Neutrophil (primary cell): ENCODE results near the gene SAMD8.
"Not testable (repeated sequence)": the region's sequence is repeated elsewhere in the genome, so short reads cannot be mapped to it uniquely, and the experiment has no call there.

Experiments used
- H3K27ac ChIP-seq: fragments of 200-600 bp; sonication (generic); 2 replicates; pipeline ENCODE4 v1.5.1; 2016; ENCODE audit warnings: mild to moderate bottlenecking, moderate library complexity
- H3K27me3 ChIP-seq: fragments of 200-600 bp; sonication (generic); 2 replicates; pipeline ENCODE4 v1.6.0; 2016; ENCODE audit warnings: mild to moderate bottlenecking
- H3K36me3 ChIP-seq: fragments of 200-600 bp; sonication (generic); 2 replicates; pipeline ENCODE4 v1.5.1; 2017
- H3K4me1 ChIP-seq, 2 experiments: fragments of 200-600 bp in 1 of 2; sonication (generic) in 1 of 2; 1 replicate in 1 of 2; 2 replicates in 1 of 2; pipeline versions ENCODE4 v1.5.1 to v1.6.1; 2013 to 2016; ENCODE audit warnings: low read depth in 1 of 2, low read length in 1 of 2, mild to moderate bottlenecking in 1 of 2, moderate library complexity in 1 of 2; ENCODE audit not compliant: control insufficient read depth in 1 of 2, insufficient read depth in 1 of 2
- H3K4me3 ChIP-seq, 2 experiments: fragments of 200-600 bp in 1 of 2; sonication (generic) in 1 of 2; 1 replicate in 1 of 2; 2 replicates in 1 of 2; pipeline ENCODE4 v1.5.1; 2013 to 2016; ENCODE audit warnings: low read depth in 1 of 2, low read length in 1 of 2, mild to moderate bottlenecking in 1 of 2, moderate library complexity in 1 of 2
- H3K9me3 ChIP-seq: fragments of 200-600 bp; sonication (generic); 2 replicates; pipeline ENCODE4 v1.5.1; 2016
- CTCF ChIP-seq: fragments of 200-600 bp; sonication (generic); IDR thresholded peaks from 2 replicates; pipeline ENCODE4 v1.5.1; 2016; ENCODE audit warnings: antibody characterized with exemption

Gene SAMD8

DNA sequence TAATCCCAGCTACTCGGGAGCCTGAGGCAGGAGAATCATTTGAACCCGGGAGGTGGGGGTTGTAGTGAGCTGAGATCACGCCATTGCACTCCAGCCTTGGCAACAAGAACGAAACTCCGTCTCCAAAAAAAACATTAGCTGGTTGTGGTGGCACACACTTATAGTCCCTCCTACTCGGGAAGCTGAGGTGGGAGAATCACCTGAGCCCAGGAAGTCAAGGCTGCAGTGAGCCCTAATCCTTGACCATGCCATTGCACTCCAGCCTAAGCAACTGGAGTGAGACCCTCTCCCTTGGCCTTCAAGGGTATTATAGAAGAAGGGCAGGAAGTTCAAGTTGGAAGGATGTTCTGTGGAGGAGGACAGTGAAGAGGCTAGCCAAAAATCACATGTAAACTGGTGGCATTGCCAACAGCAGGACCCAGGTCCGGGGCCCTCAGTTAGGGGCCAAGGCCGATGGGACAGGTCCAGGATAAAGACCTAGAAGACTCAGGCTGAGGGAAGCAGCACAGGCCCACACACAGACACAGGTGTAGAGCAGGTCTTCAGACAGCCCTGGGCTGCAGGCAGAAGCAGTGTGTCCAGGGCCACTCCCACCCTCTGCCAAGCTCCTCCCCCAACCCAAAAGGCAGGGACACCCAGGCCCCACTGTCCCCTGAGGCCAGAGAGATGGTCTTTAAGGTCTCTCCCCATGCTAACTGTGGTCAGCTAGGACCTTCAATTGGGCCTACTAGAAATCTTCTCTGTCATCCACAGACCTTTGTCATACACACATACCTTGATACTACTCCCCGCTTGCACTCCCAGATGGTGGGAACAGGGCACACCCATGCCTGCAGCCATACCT lies 8.4 kb upstream of the SAMD8 start:
- Histone ChIP-seq H3K27ac (no peak overlapping the region), H3K9me3 (no peaks in the 10 kb centered on the region), H3K36me3 (no peaks in the 10 kb centered on the region), H3K27me3 (no peaks in the 10 kb centered on the region), H3K4me3 (no peak overlapping the region), H3K4me1 (peaks cover 37 to 47% of the 10 kb centered on the region in 2 experiments)
- no peak for TF ChIP-seq CTCF

DNA sequence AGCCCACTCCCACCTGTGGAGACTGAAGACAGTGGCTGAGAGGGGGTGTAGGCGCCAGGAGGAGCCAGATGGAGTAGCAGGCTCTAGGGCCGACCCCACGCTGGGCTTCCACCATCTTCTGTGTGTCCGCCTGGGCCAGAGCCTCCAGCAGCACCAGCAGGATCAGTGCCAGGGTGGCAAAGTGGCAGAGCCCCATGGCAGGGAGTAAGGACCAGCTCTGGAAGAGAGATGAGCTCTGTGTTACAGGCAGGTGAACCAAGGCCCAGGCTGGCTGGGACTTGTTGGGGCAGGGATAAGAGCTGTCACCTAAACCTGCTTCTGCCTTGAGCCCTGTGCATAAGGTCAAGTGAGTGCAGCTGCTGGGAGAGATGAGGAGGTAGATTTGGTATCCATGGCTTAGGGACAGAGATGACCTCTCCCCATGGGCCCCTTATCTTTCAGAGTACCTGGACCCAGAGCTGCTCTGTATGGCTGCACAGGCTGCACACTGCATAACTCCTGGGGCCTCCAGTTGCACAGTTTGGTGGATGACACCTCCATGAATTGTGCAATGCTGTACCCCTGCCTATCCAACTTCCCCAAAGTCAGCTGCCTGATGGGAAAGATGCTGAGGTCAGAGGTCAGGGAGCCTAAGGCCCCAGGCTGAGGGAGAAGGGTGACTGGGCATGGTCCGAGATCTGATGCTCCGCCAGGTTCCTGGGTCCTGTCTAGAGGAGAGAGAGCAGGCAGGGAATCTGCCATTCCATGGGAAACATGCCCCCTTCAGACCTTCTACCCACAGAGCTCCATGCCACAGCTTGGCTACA lies 7.4 kb upstream of the SAMD8 start:
- Histone ChIP-seq H3K27ac (peak overlapping the region; percentile 29), H3K4me1 (peaks cover 47 to 58% of the 10 kb centered on the region in 2 experiments), H3K4me3 (no peak overlapping the region), H3K36me3 (no peaks in the 10 kb centered on the region), H3K9me3 (no peaks in the 10 kb centered on the region), H3K27me3 (no peaks in the 10 kb centered on the region)
- TF ChIP-seq CTCF, result no peak

- no peaks in the 10 kb centered on the region for H3K36me3 ChIP-seq
- peaks cover 53 to 65% of the 10 kb centered on the region in 2 experiments for H3K4me1 ChIP-seq
- no peaks in the 10 kb centered on the region for H3K27me3 ChIP-seq
- no peak for TF ChIP-seq CTCF
- H3K27ac ChIP-seq, result peak overlapping the region; percentile 29
- H3K4me3 ChIP-seq, result no peak overlapping the region
- H3K9me3 ChIP-seq, result no peaks in the 10 kb centered on the region
These were observed 6.6 kb upstream of the SAMD8 start for GRCh38 chr10:75104842-75105241.

GRCh38 chr10:75105576-75106197 lies 5.8 kb upstream of the SAMD8 start:
- no peak for TF ChIP-seq CTCF
- Histone ChIP-seq H3K27ac (no peak overlapping the region), H3K36me3 (no peaks in the 10 kb centered on the region), H3K9me3 (no peaks in the 10 kb centered on the region), H3K4me3 (no peak overlapping the region), H3K4me1 (peaks cover 56 to 74% of the 10 kb centered on the region in 2 experiments), H3K27me3 (no peaks in the 10 kb centered on the region)

- TF ChIP-seq CTCF, result no peak
- no peaks in the 10 kb centered on the region for H3K36me3 ChIP-seq
- H3K9me3 ChIP-seq, result no peaks in the 10 kb centered on the region
- H3K4me1 ChIP-seq, result peaks cover 62 to 78% of the 10 kb centered on the region in 2 experiments
- peak overlapping the region; percentile 25 for H3K27ac ChIP-seq
- no peak overlapping the region for H3K4me3 ChIP-seq
- no peaks in the 10 kb centered on the region for H3K27me3 ChIP-seq
These were observed 5.2 kb upstream of the SAMD8 start for GRCh38 chr10:75106242-75106641.

DNA sequence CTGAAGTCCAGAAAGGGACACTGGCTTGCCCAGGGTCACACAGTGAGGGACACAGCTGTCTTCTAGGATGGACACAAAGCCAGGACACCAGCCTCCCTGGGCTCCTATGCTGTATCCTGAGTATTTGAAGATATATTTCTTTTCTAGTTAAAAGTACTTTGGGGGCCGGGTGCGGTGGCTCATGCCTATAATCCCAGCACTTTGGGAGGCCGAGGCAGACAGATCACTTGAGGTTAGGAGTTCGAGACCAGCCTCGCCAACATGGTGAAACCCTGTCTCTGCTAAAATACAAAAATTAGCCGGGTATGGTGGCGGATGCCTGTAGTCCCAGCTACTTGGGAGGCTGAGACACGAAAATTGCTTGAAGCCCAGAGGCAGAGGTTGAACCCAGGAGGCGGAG lies 4.6 kb upstream of the SAMD8 start:
- H3K36me3 ChIP-seq, result not testable (repeated sequence)

More for the DNA sequence above, 4.6 kb upstream of the SAMD8 start:
- H3K9me3 ChIP-seq, H3K4me3 ChIP-seq, H3K27me3 ChIP-seq: not testable (repeated sequence)
- peak overlapping the region; percentile 25 for H3K27ac ChIP-seq
- H3K4me1 ChIP-seq, result peaks cover 62 to 78% of the 10 kb centered on the region in 2 experiments
